AG09309 (cell line): Measurements from ENCODE around the gene DENND5A.
"Not testable (repeated sequence)": the region's sequence is repeated elsewhere in the genome, so short reads cannot be mapped to it uniquely, and the experiment has no call there.

Experiments used
- DNase-seq: peaks from one replicate; pipeline ENCODE4 v3.0.0-alpha.2; 2010; ENCODE audit warnings: low read depth
- H3K4me3 ChIP-seq: 2 replicates; pipeline ENCODE4 v1.5.1; 2011; ENCODE audit warnings: mild to moderate bottlenecking, low read depth, low read length, moderate library complexity; ENCODE audit not compliant: control insufficient read depth
- TF ChIP-seq, protein P1 (sequence below): IDR thresholded peaks from 2 replicates; pipeline ENCODE4 v1.5.1; 2011; ENCODE audit warnings: mild to moderate bottlenecking, low read depth, low read length, inconsistent platforms; ENCODE audit not compliant: insufficient read depth, control insufficient read depth; ENCODE audit errors: missing control alignments

DENND5A gene

DNA sequence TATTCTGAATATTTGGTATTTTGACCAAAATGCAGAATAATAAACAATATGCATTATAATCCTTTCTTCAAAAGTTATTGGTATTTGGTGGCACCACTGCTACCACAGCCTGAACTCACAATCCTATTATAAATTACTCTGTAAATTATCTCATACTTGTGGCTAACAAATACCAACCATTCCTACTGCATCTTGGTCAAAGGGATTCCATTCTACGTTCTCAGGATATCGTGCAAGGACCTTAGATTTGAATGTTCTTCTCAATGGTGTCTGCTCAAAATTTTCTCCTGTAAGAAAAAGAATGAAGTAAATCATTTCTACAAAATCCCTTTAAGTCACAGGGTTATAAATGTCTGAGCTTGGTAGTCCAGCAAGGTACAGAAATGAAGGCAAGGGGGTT, 58.7 kb downstream of the DENND5A start:
- TF ChIP-seq, protein P1, sequence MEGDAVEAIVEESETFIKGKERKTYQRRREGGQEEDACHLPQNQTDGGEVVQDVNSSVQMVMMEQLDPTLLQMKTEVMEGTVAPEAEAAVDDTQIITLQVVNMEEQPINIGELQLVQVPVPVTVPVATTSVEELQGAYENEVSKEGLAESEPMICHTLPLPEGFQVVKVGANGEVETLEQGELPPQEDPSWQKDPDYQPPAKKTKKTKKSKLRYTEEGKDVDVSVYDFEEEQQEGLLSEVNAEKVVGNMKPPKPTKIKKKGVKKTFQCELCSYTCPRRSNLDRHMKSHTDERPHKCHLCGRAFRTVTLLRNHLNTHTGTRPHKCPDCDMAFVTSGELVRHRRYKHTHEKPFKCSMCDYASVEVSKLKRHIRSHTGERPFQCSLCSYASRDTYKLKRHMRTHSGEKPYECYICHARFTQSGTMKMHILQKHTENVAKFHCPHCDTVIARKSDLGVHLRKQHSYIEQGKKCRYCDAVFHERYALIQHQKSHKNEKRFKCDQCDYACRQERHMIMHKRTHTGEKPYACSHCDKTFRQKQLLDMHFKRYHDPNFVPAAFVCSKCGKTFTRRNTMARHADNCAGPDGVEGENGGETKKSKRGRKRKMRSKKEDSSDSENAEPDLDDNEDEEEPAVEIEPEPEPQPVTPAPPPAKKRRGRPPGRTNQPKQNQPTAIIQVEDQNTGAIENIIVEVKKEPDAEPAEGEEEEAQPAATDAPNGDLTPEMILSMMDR = no peak
- peak; percentile 46 for DNase-seq
- no peak overlapping the region for H3K4me3 ChIP-seq

DNA sequence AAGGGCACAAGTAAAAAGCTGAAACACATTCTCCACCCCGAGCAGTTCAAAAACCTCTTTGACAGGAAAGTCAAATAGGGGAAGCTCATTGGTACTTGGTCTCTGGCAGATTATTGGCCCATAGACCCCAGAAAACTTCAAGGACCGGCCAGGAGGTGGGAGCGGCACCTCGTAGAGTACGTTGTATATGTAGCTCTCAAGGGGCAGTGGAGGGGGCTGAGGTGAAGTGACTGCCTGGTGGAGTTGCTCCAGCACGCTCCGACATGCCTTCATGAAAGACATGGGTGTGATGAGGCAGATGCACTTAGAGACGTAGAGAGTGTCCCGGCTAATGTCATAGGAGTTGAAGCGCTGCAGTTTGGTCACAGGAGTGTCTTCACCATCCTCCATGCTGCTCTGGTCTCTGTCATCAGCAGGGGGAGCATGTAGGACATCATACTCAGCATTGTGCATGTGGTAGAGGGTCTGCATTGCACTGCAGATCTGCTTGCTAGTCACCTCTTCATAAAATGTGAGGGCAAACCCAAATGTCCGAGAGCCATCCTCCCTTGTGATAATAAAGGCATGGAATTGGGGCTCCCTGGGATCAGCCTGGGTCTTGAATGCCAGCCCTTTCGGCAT, 61.3 kb downstream of the DENND5A start:
- TF ChIP-seq, protein P1 = no peak
- DNase-seq = no peak
- H3K4me3 ChIP-seq = no peak overlapping the region

DNA sequence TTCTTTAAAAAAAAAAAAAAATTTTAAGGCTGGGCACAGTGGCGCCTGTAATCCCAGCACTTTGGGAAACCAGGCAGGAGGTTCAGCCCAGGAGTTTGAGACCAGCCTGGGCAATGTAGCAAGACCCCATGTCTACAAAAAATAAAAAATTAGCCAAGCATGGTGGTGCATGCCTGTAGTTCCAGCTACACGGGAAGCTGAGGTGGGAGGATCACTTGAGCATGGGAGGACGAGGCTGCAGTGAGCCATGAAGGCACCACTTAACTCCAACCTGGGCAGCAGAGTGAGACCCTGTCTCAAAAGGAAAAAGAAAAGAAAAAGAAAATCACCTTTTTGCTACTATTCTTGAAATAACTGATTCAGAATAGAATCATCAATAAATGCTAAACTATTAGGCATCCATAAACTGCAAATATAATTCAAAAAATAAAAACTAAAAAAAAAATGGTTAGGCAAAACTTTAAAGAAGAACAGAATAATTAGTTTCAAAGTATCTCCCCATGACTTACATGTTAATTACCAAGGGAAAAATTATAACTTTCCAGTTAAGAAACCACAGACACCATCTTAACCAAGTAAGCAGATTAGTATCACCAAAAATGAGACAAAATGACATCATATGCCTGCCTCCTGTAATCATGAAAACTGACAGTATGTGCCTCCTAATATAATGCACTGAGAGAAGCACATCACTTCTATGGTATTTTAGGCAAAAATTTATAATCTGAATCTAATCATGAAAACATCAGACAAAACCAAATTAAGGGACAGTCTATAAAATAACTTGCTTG, 63.6 kb downstream of the DENND5A start:
- no peak for DNase-seq
- TF ChIP-seq, protein P1 = no peak
- H3K4me3 ChIP-seq = no peak overlapping the region

DNA sequence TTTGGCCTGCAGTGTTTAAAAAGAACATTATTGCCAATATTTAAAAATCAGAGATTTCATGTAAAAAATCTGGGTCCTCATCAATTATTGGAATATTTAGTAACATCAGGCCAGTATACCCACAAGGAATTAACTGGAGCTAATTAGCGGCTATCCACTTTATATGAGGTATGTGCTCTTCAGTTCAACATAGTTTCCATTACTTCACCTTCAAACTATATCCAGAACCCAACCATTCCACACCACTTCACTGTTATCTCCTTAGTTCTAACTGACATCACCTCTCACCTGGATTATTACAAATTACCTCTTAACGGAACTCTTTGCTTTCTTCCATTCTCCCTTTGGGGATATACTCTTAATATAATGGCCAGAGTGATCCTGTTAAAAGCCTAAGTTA, 64.7 kb downstream of the DENND5A start:
- H3K4me3 ChIP-seq = no peak overlapping the region
- TF ChIP-seq, protein P1 = no peak
- no peak for DNase-seq

DNA sequence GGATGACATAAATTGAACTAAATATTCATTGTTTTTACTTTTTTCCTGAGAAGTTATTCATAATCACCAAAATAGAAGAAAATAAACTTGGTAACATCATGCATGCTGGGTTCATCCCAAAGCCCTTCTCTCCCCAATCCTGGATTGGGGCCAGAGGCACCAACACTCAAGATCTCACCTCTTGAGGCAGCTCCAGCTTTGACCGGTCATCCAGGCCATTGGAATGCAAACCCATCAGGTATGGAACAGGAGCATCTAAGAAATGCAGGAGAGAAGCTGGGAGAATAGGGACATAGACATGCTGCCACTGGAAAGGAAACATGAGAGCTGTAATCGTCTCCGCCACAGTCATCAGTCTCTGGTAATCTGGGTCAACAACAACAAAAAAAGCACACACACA, 71.8 kb downstream of the DENND5A start:
- TF ChIP-seq, protein P1 = no peak
- no peak overlapping the region for H3K4me3 ChIP-seq
- no peak for DNase-seq

DNA sequence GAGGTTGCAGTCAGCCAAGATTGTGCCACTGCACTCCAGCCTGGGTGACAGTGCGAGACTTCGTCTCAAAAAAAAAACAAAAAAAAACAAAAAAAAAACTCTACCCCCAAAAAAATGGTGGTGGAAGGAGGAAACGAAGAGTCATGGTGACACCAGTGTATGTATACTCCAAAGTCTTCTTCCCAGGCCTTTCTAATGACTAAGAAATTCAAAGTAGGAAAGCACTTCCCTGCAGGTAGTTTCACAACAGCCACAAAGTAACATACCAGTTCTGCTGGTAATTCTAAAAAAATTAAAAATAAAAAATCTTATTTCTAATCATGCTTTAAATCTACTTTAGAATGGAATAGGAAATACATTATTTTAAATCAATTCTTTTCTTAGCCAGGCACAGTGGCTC, 72.6 kb downstream of the DENND5A start:
- H3K4me3 ChIP-seq = no peak overlapping the region
- TF ChIP-seq, protein P1 = no peak
- no peak for DNase-seq

DNA sequence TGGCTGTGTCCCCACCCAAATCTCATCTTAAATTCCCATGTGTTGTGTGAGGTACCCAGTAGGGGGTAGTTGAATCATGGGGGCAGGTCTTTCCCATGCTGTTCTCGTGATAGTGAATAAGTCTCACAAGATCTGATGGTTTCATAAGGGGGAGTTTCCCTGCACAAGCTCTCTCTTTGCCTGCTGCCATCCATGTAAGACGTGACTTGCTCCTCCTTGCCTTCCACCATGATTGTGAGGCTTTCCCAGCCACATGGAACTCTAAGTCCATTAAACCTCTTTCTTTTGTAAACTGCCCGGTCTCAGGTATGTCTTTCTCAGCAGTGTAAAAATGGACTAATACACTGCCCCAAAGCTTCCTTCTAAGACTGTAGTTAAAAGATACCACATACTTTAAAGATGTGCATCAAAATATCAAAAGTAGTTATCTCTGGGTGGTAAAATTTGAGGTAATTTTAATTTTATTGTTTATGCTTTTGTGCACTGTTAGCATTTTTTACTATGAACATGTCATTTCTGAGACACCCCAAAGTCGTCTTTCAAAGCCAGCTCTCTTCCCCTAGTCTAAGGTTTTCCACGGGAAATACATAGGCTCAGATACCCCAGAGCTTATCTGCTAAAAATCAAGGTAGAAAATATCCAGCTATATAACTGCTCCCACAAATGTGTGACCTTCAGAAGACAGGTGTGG, 74.7 kb downstream of the DENND5A start:
- H3K4me3 ChIP-seq, DNase-seq: not testable (repeated sequence)

DNA sequence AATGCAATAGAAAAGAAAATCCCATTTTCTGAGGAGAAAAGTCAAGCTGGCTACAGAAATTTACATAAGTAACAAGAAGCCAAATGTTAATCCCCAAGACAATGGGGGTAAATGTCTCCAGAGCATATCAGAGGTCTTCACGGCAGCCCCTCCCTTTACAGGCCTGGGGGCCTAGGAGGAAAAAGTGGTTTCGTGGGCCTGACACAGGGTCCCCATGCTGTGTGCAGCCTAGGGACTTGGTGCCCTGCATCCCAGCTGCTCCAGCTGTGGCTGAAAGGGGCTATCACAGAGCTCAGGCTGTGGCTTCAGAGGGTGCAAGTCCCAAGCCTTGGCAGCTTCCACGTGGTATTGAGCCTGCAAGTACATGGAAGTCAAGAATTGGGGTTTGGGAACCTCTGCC, 76.3 kb downstream of the DENND5A start:
- DNase-seq, H3K4me3 ChIP-seq: not testable (repeated sequence)
